GM18867 (cell line): ENCODE measurements around the gene HPSE2.
"Not testable (repeated sequence)": the region's sequence is repeated elsewhere in the genome, so short reads cannot be mapped to it uniquely, and the experiment has no call there.

Experiments used
- ATAC-seq: cut with Tn5 transposase; IDR thresholded peaks from one replicate; pipeline ENCODE4 v1.9.1; 2021; ENCODE audit warnings: mild to moderate bottlenecking, moderate library complexity; ENCODE audit not compliant: unreplicated experiment

The HPSE2 gene

GRCh38 chr10:98524124-98524523 is 711.5 kb downstream of the HPSE2 start:
- no peak for ATAC-seq

DNA sequence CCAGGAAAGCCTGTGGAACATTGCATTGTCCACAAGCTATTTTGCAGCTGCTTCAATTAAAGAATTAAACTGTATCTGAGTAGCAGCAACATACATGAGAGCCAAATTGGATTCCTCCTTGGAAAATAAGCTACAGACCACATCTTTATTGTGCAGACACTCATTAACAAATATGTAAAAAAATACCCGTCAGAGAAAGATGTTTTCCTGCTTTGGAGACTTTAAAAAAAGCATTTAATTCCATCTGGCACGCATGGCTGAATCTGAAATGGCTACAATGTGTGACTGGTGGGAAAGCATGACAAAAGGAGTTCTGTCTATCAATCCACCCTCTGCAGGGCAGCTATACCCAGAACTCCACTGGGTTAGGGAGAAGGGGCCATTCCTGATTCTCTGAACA is 715.8 kb downstream of the HPSE2 start:
- ATAC-seq, result no peak

DNA sequence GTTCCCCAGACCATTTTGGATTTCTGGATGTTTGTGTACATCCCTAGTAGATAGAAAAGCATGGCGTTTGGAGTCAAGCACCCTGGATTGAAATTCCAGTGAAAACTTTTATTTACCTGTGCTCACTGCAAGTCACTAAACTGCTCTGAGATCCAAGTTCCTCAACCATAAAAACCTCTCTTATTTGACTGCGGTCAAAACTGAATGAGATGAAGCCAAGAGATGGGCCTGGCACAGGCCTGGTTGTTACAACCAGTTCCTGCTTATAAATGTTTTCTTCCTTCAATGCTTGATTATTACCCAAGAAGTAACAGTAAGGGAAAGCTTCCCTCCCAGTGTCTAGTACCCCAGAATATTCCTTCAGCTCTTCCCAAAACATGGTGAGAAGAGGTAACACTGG is 718.0 kb downstream of the HPSE2 start:
- no peak for ATAC-seq

DNA sequence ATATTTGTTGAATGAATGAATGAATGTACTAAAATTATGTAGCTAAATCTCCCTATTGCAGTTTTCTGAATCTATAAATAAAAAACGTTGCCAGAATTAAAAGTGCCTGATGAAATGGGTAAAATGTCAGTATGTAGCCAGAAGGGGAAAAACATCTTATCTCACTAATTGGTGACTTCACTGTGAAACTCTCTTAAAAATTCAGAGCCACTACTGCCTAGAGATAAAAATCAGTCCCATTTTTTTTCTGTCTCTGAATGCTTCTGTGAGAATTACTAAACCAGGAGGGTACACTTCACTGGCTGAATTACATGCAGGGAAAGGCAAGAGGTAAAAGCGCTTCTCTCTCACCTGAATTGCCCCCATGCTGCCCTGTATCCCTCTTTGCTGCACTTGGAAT is 719.3 kb downstream of the HPSE2 start:
- ATAC-seq, result no peak

DNA sequence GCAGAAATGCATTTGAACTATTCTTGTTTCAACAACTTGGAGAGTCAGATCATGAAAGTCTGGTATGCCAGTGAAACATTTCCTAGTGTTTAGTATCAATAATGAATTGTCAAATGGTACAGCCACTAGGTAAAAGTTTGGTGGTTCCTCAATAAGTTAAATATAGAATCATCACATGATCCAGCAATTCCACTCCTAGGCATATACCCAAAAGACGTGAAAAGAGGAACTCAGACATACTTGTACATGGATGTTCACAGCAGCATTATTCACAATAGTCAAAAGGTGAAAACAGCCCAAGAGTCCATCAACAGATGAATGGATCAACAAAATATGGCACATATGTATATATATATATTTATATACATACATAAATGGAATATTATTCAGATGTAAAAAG is 721.9 kb downstream of the HPSE2 start:
- no peak for ATAC-seq

- ATAC-seq, result no peak
These were observed 723.8 kb downstream of the HPSE2 start for GRCh38 chr10:98511876-98512275.

DNA sequence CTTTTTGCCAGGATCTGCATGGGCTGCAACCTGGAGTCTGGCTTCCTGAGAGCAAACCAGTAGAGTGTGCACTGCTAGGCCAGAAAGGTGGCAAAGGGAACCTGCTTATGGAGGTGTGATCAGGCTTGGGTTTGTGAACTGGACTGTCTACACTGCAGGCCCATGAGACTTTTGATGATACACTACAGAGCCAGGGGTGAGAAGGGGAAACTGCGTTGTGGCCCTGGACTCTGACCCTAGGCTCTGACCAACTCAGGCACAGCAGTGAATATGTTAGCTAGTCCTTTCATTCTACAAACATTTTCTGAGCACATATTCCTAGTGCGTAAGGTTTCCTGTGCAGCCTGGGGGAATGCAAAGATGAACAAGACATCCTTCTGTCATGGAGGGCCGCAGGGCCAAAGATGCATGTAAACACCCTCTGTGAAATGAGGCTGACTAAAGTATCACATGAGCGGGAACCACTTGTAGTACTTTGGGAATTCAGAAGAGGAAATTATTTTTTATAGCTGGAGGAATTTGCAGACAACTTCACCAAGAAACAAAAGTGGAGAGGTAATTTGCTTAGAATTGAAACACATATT is 725.1 kb downstream of the HPSE2 start:
- no peak for ATAC-seq

- ATAC-seq, result no peak
These were observed 725.9 kb downstream of the HPSE2 start for GRCh38 chr10:98509745-98510144.

DNA sequence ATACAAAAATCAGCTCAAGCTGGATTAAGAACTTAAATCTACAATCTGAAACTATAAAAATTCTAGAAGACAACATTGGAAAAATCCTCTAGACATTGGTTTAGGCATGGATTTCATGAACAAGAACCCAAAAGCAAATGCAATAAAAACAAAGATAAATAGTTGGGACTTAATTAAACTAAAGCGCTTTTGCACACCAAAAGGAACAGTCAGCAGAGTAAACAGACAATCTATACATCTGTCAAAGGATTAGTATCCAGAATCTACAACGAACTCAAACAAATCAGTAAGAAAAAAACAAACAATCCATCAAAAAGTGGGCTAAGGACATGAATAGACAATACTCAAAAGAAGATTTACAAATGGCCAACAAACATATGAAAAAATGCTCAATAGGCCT is 733.1 kb downstream of the HPSE2 start:
- ATAC-seq, result not testable (repeated sequence)

- no peak for ATAC-seq
These were observed 742.9 kb downstream of the HPSE2 start for GRCh38 chr10:98492763-98493162.

- no peak for ATAC-seq
These were observed 745.8 kb downstream of the HPSE2 start for GRCh38 chr10:98489561-98490481.

DNA sequence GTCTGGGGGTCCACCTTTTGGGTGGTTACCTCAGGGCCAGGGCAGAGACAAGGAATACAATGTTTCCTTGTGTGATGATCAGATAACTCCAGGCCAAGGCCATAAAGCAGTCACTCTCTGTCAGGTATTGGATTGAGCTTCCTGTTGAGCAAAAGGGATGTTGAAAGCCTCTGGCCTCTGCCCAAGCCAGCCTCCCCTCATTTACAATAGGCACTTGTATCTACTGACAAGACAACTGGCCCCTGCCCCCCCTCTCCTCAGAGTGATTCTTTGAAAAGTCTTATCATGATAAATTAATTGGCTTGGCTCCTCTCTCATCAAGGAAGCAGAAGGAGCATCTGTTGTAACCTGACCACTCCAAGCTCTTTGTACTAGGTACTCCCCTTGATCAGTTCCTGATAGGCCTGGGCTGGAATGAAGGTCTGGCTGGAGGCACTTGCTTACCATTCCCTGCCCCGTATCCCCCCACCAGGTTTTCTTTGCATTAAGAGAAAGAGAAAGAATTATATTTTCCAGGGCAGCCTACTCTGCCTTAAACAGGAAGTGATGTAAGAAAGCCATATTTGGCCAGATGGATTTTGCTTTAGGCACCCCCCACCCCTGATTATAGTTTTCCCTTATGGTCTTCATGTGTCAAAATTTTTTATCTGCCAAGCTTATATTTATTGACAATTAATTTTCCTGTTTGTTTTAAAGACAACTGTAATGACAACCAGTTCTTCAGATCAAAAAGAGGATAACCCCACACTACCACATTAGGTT is 746.8 kb downstream of the HPSE2 start:
- no peak for ATAC-seq

GRCh38 chr10:98487649-98488048 is 748.0 kb downstream of the HPSE2 start:
- ATAC-seq, result no peak

DNA sequence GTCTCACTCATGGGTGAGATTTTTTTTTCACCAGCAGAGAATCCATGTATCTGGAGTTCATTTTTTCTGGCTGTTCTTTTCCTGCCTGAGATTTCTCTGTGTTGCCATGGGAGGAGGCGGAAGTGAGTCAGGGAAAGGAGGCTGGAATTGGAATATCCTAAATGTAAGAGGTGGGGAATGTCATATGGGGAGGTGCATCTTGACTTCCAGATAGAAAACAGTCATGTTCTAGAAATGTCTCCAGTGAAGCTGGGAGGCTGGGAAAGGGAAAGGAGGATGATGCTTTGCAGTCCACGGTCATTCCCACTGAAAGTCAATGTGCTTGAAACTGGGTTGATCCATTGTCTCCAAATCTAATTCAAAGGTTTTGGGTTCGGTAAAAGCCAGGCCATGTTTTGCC is 749.2 kb downstream of the HPSE2 start:
- ATAC-seq, result no peak

- no peak for ATAC-seq
These were observed 749.7 kb downstream of the HPSE2 start for GRCh38 chr10:98485959-98486358.

- ATAC-seq, result no peak
These were observed 752.0 kb downstream of the HPSE2 start for GRCh38 chr10:98483658-98484057.

DNA sequence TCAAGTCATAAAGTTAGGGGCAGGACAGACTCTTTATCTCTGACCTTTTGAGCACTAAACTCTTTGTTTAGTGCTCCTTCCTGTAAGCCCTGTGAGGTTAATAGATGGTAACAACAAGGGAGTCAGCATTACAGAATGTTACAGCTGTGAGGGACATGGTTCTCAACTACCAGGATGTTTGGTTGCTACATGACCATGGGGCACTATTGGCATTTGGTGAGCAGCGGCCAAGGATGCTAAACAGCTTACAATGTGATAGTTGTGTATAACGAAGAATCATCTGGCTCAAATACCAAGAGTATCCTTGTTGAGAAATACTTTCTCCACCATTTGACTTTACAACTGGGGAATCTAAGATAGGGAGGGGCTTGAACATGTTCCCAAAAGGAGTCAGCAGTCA is 753.6 kb downstream of the HPSE2 start:
- ATAC-seq, result no peak

GRCh38 chr10:98481404-98481945 is 754.2 kb downstream of the HPSE2 start:
- ATAC-seq, result no peak

DNA sequence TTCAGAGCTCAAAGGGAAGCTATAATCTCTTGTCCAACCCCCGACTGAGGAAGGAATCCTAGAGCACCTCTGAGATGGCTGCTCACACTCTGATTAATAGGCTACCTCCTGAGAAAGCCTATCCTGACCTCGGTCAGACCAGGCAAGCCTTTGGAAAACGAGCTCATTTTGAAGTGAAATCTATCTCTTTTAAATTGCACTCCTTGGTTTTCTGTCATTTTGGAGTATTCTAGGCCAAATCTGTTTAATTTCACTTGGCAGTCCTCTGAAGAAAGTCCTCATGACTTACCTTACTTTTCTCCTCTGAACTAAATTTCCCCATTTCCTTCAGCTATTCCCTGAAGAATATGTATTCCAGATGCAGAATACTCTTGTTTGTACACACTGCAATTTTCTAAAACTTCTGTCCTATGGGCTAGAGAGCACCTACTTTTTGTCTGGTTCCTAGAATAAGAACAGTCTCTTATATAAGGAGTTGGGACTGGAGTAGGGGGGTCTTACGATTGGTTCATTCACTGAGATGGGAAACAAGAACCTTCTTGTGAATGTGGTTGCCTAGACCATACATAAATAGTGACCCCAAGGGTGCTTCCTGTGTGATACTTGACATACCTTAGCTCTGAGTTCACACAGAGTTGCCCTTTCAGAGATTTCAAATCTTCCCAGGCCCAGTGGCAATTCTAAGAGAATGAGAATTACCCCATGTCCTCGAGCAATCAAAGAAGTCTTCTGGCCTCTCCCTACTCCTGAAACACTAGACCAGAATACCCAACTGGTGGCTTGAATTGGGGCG is 757.0 kb downstream of the HPSE2 start:
- ATAC-seq, result peak; percentile 43

- ATAC-seq, result no peak
These were observed 757.8 kb downstream of the HPSE2 start for GRCh38 chr10:98477861-98478260.

- peak; percentile 59 for ATAC-seq
These were observed 761.0 kb downstream of the HPSE2 start for GRCh38 chr10:98474628-98475027.
